ENCODE results near the gene ERC2. TPM values are rescaled to one million over a fixed set of nuclear protein-coding genes. Genes with fewer than 3 reads are reported as not detected.

Gene ERC2
- polyA plus RNA-seq, 2 of the 4 experiments (the other 2 are of a cell fraction), result 0.16 TPM; not detected in 1

GRCh38 chr3:56288258-56288657 is 180.0 kb downstream of the ERC2 start (continued):
- TF ChIP-seq POLR2A (IDR thresholded peaks at IDR 0.05; ENCODE audit: low read length) (no peak), JUN (IDR thresholded peaks at IDR 0.05) (no peak), JUNB (IDR thresholded peaks at IDR 0.05) (no peak), KDM1A (IDR thresholded peaks at IDR 0.05; ENCODE audit: low read depth) (no peak), RAD21 (conservative IDR thresholded peaks at IDR 0.05 in 1 of 2, IDR thresholded peaks at IDR 0.05 in 1 of 2) (no peak), BHLHE40 (IDR thresholded peaks at IDR 0.05; ENCODE audit: low read depth, low read length) (no peak), MAFK (IDR thresholded peaks at IDR 0.05; ENCODE audit: partially characterized antibody) (no peak), TP53 (CRISPR knock-in tag; IDR thresholded peaks at IDR 0.05) (no peak)

DNA sequence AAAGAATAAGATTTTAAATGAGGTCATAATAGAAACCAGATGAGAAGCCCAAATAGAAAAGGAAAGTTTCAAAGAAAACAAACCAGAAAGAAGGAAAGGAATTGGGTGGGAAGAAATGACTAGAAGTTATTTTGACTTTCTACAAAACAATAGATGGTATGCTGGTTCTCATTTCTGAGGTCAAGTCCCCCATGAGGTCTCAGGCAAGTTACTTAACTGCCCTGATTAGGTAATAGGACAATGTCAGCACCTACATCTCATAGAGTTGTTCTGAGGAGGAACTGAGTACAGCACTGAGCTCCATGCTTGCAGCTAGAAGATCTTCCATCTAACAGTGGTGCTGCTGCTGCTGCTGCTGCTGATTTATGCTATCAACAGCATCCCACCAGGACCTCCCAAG is 185.9 kb downstream of the ERC2 start:
- H3K9me3 ChIP-seq, result no peaks in the 10 kb centered on the region
- no peak overlapping the region for H3K4me2 ChIP-seq
- POLR2A ChIA-PET, result no interaction called here
- CTCF ChIA-PET, result no interaction called here
- DNase-seq (ENCODE audit: low read depth in 1 of 2, low spot score in 1 of 2) (no peak), ATAC-seq (no peak), FAIRE-seq (no peak)
- H3K4me1 ChIP-seq, result no peaks in the 10 kb centered on the region
- no peak overlapping the region for H3K27ac ChIP-seq
- TF ChIP-seq ZSCAN20 (CRISPR knock-in tag; IDR thresholded peaks at IDR 0.05) (no peak), CEBPB (IDR thresholded peaks at IDR 0.05) (no peak), JUN (IDR thresholded peaks at IDR 0.05) (no peak), KDM5A (IDR thresholded peaks at IDR 0.05) (no peak), FOSB (CRISPR knock-in tag; IDR thresholded peaks at IDR 0.05) (no peak), ESRRA (IDR thresholded peaks at IDR 0.05; ENCODE audit: borderline replicate concordance, low read length) (no peak), CBX2 (IDR thresholded peaks at IDR 0.05; ENCODE audit: borderline replicate concordance, low read depth) (no peak), RNF2 (IDR thresholded peaks at IDR 0.05; ENCODE audit: borderline replicate concordance, low read depth) (no peak), RAD21 (conservative IDR thresholded peaks at IDR 0.05 in 1 of 2, IDR thresholded peaks at IDR 0.05 in 1 of 2) (no peak), POLR2A (IDR thresholded peaks at IDR 0.05; ENCODE audit: low read length) (no peak), TP53 (CRISPR knock-in tag; IDR thresholded peaks at IDR 0.05) (no peak), HMGXB4 (CRISPR knock-in tag; IDR thresholded peaks at IDR 0.05; ENCODE audit: borderline replicate concordance) (no peak), ZFP36 (IDR thresholded peaks at IDR 0.05; ENCODE audit: borderline replicate concordance, partially characterized antibody) (no peak), FOXS1 (CRISPR knock-in tag; IDR thresholded peaks at IDR 0.05) (no peak)
- H3K4me3 ChIP-seq, result no peak overlapping the region

DNA sequence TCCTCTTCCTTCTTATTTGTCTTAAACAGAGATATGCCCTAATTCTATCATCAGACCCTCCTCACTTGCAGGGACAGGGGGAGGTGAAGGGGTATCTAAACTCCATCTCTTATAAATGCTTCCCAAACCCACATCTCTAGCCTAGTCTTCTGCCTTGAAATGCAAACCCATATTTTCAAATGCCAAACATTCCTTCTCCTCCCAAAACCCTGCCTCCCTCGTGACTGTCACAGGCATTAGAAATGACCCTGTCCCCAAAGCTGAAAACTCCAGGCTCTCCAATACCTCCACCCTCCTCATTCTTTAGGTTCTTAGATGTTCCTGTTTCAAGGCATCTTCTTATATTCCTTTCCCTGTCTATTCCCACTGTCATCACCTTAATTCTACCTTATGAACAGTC is 191.0 kb downstream of the ERC2 start:
- no peak overlapping the region for H3K4me3 ChIP-seq
- no peaks in the 10 kb centered on the region for H3K9me3 ChIP-seq
- CTCF ChIA-PET, result no interaction called here
- H3K4me2 ChIP-seq, result no peak overlapping the region
- no peak for DNase-seq (ENCODE audit: low read depth in 1 of 2, low spot score in 1 of 2)
- POLR2A ChIA-PET, result no interaction called here
- FAIRE-seq, result no peak
- 0% methylated on average over 1 of the region's 1 CpG for WGBS (ENCODE audit: missing lambda C conversion rate)
- TF ChIP-seq NR3C1 (IDR thresholded peaks at IDR 0.05) (no peak), FOSL2 (IDR thresholded peaks at IDR 0.05) (no peak), FOSL2 (CRISPR knock-in tag; IDR thresholded peaks at IDR 0.05) (no peak), MAZ (IDR thresholded peaks at IDR 0.05; ENCODE audit: borderline replicate concordance, low read depth, low read length) (no peak), HOXA7 (CRISPR knock-in tag; IDR thresholded peaks at IDR 0.05) (no peak), HDAC2 (IDR thresholded peaks at IDR 0.05) (no peak)
- H3K27ac ChIP-seq, result no peak overlapping the region
- ATAC-seq, result no peak
- no peaks in the 10 kb centered on the region for H3K4me1 ChIP-seq

DNA sequence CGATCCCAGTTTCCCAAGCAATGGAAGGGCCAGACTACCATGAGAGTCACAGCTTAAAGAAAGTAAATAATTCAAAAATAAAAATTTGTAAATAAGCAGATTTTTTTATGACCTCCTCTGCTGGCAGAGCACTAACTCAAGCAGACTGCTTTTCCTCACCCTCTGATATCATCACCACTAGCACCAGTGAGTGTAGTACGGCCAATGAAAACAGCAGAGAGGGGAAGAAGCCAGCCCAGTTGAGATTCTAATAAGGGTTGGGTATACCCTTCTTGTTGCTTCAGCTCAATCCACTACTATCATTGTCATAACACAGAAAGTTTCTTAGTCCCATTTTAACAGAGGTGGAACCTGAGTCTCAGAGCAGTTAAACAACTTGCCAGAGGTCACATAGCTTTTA is 193.1 kb downstream of the ERC2 start:
- CTCF ChIA-PET, result interaction anchor here (0.6 kb wide), 1 partner anchor 39 kb away, joined by 3 read pairs; no protein-coding TSS in a partner anchor
- POLR2A ChIA-PET, result no interaction called here
- TF ChIP-seq ZC3H11A (IDR thresholded peaks at IDR 0.05) (no peak), NPAS2 (CRISPR knock-in tag; IDR thresholded peaks at IDR 0.05; ENCODE audit: borderline replicate concordance) (no peak), MAZ (IDR thresholded peaks at IDR 0.05; ENCODE audit: borderline replicate concordance, low read depth, low read length) (no peak), RFX5 (IDR thresholded peaks at IDR 0.05) (no peak), POLR2AphosphoS2 (conservative IDR thresholded peaks at IDR 0.05; ENCODE audit: low read length) (no peak), RCOR1 (IDR thresholded peaks at IDR 0.05; ENCODE audit: low read depth, low read length) (no peak), TFCP2L1 (CRISPR knock-in tag; IDR thresholded peaks at IDR 0.05) (no peak), HES2 (IDR thresholded peaks at IDR 0.05) (no peak), MYC (IDR thresholded peaks at IDR 0.05; ENCODE audit: borderline replicate concordance, low read length) (no peak), MAFK (IDR thresholded peaks at IDR 0.05; ENCODE audit: partially characterized antibody) (no peak), HEYL (CRISPR knock-in tag; IDR thresholded peaks at IDR 0.05) (no peak)
- TF ChIP-seq, protein P1, sequence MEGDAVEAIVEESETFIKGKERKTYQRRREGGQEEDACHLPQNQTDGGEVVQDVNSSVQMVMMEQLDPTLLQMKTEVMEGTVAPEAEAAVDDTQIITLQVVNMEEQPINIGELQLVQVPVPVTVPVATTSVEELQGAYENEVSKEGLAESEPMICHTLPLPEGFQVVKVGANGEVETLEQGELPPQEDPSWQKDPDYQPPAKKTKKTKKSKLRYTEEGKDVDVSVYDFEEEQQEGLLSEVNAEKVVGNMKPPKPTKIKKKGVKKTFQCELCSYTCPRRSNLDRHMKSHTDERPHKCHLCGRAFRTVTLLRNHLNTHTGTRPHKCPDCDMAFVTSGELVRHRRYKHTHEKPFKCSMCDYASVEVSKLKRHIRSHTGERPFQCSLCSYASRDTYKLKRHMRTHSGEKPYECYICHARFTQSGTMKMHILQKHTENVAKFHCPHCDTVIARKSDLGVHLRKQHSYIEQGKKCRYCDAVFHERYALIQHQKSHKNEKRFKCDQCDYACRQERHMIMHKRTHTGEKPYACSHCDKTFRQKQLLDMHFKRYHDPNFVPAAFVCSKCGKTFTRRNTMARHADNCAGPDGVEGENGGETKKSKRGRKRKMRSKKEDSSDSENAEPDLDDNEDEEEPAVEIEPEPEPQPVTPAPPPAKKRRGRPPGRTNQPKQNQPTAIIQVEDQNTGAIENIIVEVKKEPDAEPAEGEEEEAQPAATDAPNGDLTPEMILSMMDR (IDR thresholded peaks at IDR 0.05), result no peak

More for the DNA sequence above, 193.1 kb downstream of the ERC2 start:
- no peaks in the 10 kb centered on the region for H3K9me3 ChIP-seq
- no peak overlapping the region for H3K27ac ChIP-seq
- H3K4me3 ChIP-seq, result no peak overlapping the region
- no peak overlapping the region for H3K4me2 ChIP-seq
- no peak for ATAC-seq
- no peak for DNase-seq (ENCODE audit: low read depth in 1 of 2, low spot score in 1 of 2)
- FAIRE-seq, result no peak
- WGBS (ENCODE audit: missing lambda C conversion rate), result 5% methylated on average over 2 of the region's 2 CpGs
- H3K4me1 ChIP-seq, result no peaks in the 10 kb centered on the region
